Measurements from ENCODE around the gene AACS. TPM values are rescaled to one million over a fixed set of nuclear protein-coding genes. Genes with fewer than 3 reads are reported as not detected.

AACS gene
- total RNA-seq, 1 experiment from 2014 or later, result 54.0 TPM

DNA sequence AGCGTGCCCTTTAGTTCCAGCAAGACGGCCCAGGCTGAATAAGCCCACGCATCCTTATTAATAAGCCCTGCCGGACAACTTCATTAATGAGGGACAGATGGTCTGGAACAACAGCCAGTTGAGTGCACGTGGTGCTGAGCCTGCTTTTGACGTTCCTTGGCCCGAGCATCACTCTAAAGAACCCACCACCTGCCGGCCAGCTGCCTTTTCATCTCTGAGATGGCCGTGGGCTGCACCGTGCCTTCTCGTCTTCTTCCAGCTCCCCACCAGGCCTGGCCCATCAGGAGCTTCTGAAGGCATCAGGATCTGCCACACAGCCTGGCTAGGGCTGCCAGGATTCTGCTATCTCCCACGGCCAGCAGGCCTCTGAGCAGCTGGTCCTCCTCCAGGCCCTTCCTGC is 80.0 kb downstream of the AACS start:
- ChIA-PET CTCF (no interaction called here), POLR2A (no interaction called here)
- peaks cover 14% of the 10 kb centered on the region for H3K4me1 Mint-ChIP-seq
- ATAC-seq (no peak), DNase-seq (ENCODE audit: low spot score) (no peak)
- H3K4me3 Mint-ChIP-seq, result no peak overlapping the region
- H3K9me3 Mint-ChIP-seq, result peaks cover 9% of the 10 kb centered on the region; the same call in 1 of the 2 replicates
- no peak overlapping the region for H3K27ac Mint-ChIP-seq
- TF ChIP-seq, protein P1, sequence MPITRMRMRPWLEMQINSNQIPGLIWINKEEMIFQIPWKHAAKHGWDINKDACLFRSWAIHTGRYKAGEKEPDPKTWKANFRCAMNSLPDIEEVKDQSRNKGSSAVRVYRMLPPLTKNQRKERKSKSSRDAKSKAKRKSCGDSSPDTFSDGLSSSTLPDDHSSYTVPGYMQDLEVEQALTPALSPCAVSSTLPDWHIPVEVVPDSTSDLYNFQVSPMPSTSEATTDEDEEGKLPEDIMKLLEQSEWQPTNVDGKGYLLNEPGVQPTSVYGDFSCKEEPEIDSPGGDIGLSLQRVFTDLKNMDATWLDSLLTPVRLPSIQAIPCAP (CRISPR knock-in tag; IDR thresholded peaks at IDR 0.05), result no peak
- TF ChIP-seq, protein P2, sequence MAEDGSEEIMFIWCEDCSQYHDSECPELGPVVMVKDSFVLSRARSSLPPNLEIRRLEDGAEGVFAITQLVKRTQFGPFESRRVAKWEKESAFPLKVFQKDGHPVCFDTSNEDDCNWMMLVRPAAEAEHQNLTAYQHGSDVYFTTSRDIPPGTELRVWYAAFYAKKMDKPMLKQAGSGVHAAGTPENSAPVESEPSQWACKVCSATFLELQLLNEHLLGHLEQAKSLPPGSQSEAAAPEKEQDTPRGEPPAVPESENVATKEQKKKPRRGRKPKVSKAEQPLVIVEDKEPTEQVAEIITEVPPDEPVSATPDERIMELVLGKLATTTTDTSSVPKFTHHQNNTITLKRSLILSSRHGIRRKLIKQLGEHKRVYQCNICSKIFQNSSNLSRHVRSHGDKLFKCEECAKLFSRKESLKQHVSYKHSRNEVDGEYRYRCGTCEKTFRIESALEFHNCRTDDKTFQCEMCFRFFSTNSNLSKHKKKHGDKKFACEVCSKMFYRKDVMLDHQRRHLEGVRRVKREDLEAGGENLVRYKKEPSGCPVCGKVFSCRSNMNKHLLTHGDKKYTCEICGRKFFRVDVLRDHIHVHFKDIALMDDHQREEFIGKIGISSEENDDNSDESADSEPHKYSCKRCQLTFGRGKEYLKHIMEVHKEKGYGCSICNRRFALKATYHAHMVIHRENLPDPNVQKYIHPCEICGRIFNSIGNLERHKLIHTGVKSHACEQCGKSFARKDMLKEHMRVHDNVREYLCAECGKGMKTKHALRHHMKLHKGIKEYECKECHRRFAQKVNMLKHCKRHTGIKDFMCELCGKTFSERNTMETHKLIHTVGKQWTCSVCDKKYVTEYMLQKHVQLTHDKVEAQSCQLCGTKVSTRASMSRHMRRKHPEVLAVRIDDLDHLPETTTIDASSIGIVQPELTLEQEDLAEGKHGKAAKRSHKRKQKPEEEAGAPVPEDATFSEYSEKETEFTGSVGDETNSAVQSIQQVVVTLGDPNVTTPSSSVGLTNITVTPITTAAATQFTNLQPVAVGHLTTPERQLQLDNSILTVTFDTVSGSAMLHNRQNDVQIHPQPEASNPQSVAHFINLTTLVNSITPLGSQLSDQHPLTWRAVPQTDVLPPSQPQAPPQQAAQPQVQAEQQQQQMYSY (CRISPR knock-in tag; IDR thresholded peaks at IDR 0.05), result no peak
- TF ChIP-seq CBFB (CRISPR knock-in tag; IDR thresholded peaks at IDR 0.05; ENCODE audit: low read depth), result no peak
- TF ChIP-seq, protein P3, sequence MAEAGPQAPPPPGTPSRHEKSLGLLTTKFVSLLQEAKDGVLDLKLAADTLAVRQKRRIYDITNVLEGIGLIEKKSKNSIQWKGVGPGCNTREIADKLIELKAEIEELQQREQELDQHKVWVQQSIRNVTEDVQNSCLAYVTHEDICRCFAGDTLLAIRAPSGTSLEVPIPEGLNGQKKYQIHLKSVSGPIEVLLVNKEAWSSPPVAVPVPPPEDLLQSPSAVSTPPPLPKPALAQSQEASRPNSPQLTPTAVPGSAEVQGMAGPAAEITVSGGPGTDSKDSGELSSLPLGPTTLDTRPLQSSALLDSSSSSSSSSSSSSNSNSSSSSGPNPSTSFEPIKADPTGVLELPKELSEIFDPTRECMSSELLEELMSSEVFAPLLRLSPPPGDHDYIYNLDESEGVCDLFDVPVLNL (CRISPR knock-in tag; IDR thresholded peaks at IDR 0.05; ENCODE audit: borderline replicate concordance, low read depth), result no peak
- TF ChIP-seq, protein P4, sequence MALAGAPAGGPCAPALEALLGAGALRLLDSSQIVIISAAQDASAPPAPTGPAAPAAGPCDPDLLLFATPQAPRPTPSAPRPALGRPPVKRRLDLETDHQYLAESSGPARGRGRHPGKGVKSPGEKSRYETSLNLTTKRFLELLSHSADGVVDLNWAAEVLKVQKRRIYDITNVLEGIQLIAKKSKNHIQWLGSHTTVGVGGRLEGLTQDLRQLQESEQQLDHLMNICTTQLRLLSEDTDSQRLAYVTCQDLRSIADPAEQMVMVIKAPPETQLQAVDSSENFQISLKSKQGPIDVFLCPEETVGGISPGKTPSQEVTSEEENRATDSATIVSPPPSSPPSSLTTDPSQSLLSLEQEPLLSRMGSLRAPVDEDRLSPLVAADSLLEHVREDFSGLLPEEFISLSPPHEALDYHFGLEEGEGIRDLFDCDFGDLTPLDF (CRISPR knock-in tag; IDR thresholded peaks at IDR 0.05), result no peak
- TF ChIP-seq MYBL2 (CRISPR knock-in tag; IDR thresholded peaks at IDR 0.05), result no peak
- TF ChIP-seq ETV6 (CRISPR knock-in tag; IDR thresholded peaks at IDR 0.05), result no peak
- TF ChIP-seq HMGA2 (CRISPR knock-in tag; IDR thresholded peaks at IDR 0.05), result no peak
- TF ChIP-seq ZNF423 (CRISPR knock-in tag; IDR thresholded peaks at IDR 0.05), result no peak
- TF ChIP-seq KAT7 (CRISPR knock-in tag; IDR thresholded peaks at IDR 0.05; ENCODE audit: borderline replicate concordance), result no peak
- no peak for TF ChIP-seq IRF2 (CRISPR knock-in tag; IDR thresholded peaks at IDR 0.05; ENCODE audit: borderline replicate concordance, low read depth)
- TF ChIP-seq, protein P5, sequence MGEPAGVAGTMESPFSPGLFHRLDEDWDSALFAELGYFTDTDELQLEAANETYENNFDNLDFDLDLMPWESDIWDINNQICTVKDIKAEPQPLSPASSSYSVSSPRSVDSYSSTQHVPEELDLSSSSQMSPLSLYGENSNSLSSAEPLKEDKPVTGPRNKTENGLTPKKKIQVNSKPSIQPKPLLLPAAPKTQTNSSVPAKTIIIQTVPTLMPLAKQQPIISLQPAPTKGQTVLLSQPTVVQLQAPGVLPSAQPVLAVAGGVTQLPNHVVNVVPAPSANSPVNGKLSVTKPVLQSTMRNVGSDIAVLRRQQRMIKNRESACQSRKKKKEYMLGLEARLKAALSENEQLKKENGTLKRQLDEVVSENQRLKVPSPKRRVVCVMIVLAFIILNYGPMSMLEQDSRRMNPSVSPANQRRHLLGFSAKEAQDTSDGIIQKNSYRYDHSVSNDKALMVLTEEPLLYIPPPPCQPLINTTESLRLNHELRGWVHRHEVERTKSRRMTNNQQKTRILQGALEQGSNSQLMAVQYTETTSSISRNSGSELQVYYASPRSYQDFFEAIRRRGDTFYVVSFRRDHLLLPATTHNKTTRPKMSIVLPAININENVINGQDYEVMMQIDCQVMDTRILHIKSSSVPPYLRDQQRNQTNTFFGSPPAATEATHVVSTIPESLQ (CRISPR knock-in tag; IDR thresholded peaks at IDR 0.05), result no peak
- no peaks in the 10 kb centered on the region for H3K36me3 Mint-ChIP-seq
- H3K27me3 Mint-ChIP-seq (ENCODE audit: low read depth), result peaks cover 3% of the 10 kb centered on the region; the same call in 1 of the 2 replicates

DNA sequence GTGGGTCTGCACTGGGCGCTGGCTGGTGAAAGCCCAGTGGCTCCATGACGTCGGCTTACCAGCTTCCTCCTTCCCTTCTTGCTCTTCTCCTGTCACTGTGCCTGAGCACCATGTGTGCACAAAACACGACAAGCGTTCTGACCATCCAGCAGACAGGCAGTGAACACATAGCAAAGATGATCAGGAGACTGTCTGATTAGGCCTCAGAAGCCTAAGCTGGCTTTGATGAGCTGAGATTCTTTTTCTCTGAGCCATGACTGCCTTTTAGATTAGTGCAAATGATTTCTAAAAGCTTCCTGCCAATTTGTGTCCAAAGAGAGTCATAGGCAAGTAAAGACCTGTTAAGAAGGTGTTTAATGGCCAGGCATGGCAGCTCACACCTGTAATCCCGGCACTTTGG is 83.1 kb downstream of the AACS start:
- Mint-ChIP-seq H3K36me3 (no peaks in the 10 kb centered on the region), H3K4me1 (peaks cover 7% of the 10 kb centered on the region; the same call in 1 of the 2 replicates), H3K4me3 (no peak overlapping the region), H3K27me3 (ENCODE audit: low read depth) (peaks cover 3% of the 10 kb centered on the region; the same call in 1 of the 2 replicates), H3K27ac (no peak overlapping the region), H3K9me3 (peaks cover 10% of the 10 kb centered on the region; the same call in 1 of the 2 replicates)
- CTCF ChIA-PET, result no interaction called here
- TF ChIP-seq ZNF396 (CRISPR knock-in tag; IDR thresholded peaks at IDR 0.05; ENCODE audit: borderline replicate concordance) (no peak), CREM (CRISPR knock-in tag; IDR thresholded peaks at IDR 0.05) (no peak), GRHL2 (CRISPR knock-in tag; IDR thresholded peaks at IDR 0.05; ENCODE audit: insufficient replicate concordance, severe bottlenecking) (no peak), ESRRA (CRISPR knock-in tag; IDR thresholded peaks at IDR 0.05; ENCODE audit: borderline replicate concordance) (no peak), NR3C1 (CRISPR knock-in tag; conservative IDR thresholded peaks at IDR 0.05; ENCODE audit: low read depth) (no peak), ATF1 (CRISPR knock-in tag; IDR thresholded peaks at IDR 0.05) (no peak), FOXJ3 (CRISPR knock-in tag; IDR thresholded peaks at IDR 0.05; ENCODE audit: borderline replicate concordance) (no peak)
- TF ChIP-seq, protein P3 (CRISPR knock-in tag; IDR thresholded peaks at IDR 0.05; ENCODE audit: borderline replicate concordance, low read depth), result no peak
- TF ChIP-seq, protein P6, sequence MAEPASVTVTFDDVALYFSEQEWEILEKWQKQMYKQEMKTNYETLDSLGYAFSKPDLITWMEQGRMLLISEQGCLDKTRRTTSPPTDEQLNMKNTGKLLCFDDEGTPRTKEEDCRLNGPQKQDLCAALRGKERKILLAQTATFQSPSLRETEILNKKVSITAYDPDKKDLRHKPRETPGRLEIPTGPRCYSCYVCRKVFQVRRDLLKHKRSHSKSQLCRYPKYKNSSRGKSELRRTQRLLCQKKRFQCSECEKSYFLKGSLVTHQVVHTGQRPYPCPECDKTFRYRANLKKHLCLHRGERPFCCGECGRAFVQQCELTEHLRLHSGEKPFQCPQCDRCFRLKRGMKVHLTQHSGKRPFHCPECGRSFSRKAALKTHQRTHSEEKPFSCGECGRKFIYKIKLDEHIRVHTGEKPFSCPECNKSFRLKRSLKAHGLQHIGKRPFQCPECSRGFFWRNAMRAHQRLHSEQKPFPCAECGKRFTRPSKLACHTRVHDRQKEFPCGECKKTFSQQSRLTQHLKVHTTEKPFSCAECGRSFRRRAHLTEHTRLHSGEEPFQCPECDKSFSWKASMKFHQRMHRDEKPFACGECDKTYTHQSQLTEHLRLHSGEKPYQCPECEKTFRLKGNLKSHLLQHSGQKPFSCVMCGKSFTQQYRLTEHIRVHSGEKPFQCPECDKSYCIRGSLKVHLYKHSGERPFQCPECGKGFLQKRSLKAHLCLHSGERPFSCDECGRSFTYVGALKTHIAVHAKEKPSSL (CRISPR knock-in tag; conservative IDR thresholded peaks at IDR 0.05), result no peak
- no peak for ATAC-seq
- POLR2A ChIA-PET, result no interaction called here
- no peak for DNase-seq (ENCODE audit: low spot score)

Measured in WTC11 (cell line).